Measurements from ENCODE around the gene GRM3. TPM values are rescaled to one million over a fixed set of nuclear protein-coding genes. Genes with fewer than 3 reads are reported as not detected.

GRM3 gene
- total RNA-seq, 4 donors from 2014 or later = not detected

DNA sequence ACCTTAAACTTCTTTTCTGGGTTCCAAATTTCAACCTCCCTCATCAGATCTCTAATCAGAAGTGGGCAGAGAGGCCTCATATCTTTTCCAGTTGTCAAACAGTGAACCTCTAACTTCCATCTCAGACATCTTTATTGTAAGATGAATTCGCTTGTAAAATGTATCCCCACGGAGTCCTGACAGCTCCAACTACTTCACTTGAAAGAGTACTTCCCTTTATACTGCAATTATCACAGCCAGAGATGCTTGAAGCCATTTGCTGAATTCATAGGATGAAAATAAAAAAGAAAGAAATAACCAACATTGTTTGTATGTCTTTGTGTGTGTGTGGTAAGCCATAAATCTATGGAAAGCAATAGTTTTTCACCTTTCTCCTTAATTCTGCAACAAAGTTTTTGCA lies 175.2 kb downstream of the GRM3 start:
- no peak for TF ChIP-seq POLR2AphosphoS5 (IDR thresholded peaks at IDR 0.05)
- no peak for TF ChIP-seq CTCF (IDR thresholded peaks at IDR 0.05)
- no peak for TF ChIP-seq EP300 (IDR thresholded peaks at IDR 0.05)
- WGBS = 75% methylated on average over 2 of the region's 2 CpGs
- H3K4me3 ChIP-seq = no peak overlapping the region
- H3K27ac ChIP-seq (replicated peaks in 1 of 4) = no peak overlapping the region
- intact Hi-C loops (cut with DNase I) = no loop called here
- H3K36me3 ChIP-seq = no peaks in the 10 kb centered on the region
- H3K27me3 ChIP-seq = no peaks in the 10 kb centered on the region
- no peak for DNase-seq (ENCODE audit: extremely low spot score)
- no peaks in the 10 kb centered on the region for H3K4me1 ChIP-seq
- H3K9me3 ChIP-seq = no peaks in the 10 kb centered on the region

DNA sequence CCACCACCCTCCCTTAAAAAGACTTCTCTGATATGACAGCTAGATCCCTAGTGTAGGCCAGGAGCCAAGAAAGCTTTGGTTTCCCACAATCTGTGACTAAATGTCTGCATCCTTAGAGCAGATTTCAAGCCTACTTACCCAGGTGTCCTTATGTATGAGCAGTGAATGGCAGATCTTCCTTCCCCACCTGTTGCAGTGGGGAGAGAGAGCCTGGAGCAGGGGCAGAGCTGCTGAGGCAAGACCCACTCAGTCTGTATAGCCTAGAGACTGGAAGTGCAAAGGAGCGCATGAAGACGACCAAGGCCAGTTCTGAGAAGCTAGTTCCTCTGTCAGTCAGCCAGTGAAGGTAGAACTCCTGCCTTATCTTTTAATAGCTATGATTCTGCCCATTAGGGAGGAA lies 180.1 kb downstream of the GRM3 start:
- WGBS = 68% methylated on average over 2 of the region's 2 CpGs
- H3K4me1 ChIP-seq = no peaks in the 10 kb centered on the region
- H3K9me3 ChIP-seq = no peaks in the 10 kb centered on the region
- no peak overlapping the region for H3K27ac ChIP-seq (replicated peaks in 1 of 4)
- no peak overlapping the region for H3K4me3 ChIP-seq
- intact Hi-C loops (cut with DNase I) = no loop called here
- no peaks in the 10 kb centered on the region for H3K36me3 ChIP-seq
- TF ChIP-seq CTCF (IDR thresholded peaks at IDR 0.05) (no peak), POLR2A (IDR thresholded peaks at IDR 0.05; ENCODE audit: low read depth) (no peak), POLR2AphosphoS5 (IDR thresholded peaks at IDR 0.05) (no peak), EP300 (IDR thresholded peaks at IDR 0.05) (no peak)
- no peak for DNase-seq (ENCODE audit: extremely low spot score)
- no peaks in the 10 kb centered on the region for H3K27me3 ChIP-seq

DNA sequence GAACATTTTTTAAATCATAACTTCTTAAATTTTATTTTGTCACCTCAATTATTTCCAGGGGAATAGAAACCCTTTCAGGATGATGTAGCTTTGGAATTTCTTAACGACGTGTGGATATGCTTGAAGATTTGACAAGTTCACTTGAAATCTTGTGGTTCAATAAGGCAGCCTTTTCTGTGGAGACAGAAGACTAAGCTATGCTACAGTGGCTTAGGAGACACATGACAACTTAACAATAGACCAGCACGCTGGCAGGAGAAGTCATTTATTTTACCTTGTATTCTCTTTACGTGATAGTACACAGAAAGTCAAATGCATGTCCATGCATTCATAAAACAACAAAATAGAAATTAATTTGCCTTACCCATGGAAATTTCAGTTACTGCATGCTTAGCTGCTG lies 181.6 kb downstream of the GRM3 start:
- Histone ChIP-seq H3K4me1 (no peaks in the 10 kb centered on the region), H3K27me3 (no peaks in the 10 kb centered on the region), H3K27ac (replicated peaks in 1 of 4) (no peak overlapping the region), H3K36me3 (no peaks in the 10 kb centered on the region), H3K4me3 (no peak overlapping the region), H3K9me3 (no peaks in the 10 kb centered on the region)
- TF ChIP-seq EP300 (IDR thresholded peaks at IDR 0.05) (no peak), POLR2AphosphoS5 (IDR thresholded peaks at IDR 0.05) (no peak), CTCF (IDR thresholded peaks at IDR 0.05) (no peak), POLR2A (IDR thresholded peaks at IDR 0.05; ENCODE audit: low read depth) (no peak)
- WGBS = 66% methylated on average over 4 of the region's 4 CpGs
- intact Hi-C loops (cut with DNase I) = no loop called here
- no peak for DNase-seq (ENCODE audit: extremely low spot score)

DNA sequence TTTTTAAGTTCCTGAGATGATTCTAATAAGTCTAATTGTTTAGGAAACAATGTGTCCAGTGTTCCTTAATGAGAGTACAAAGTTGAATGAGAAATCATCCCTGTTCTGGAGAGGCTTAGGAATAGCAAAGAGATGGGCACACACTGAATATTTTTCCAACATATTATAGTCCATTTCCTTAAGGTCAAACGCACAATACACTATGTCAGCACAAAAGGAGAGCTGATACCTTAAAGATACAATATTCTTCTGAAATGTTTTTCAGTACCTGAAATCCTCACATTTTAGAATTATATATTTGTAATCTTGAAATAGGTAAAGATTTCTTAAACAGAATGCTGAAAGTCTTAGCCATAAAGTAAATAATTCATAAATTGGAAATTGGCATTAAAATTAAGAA lies 183.2 kb downstream of the GRM3 start:
- Histone ChIP-seq H3K4me3 (no peak overlapping the region), H3K27ac (replicated peaks in 1 of 4) (no peak overlapping the region), H3K27me3 (no peaks in the 10 kb centered on the region), H3K36me3 (no peaks in the 10 kb centered on the region), H3K4me1 (no peaks in the 10 kb centered on the region), H3K9me3 (no peaks in the 10 kb centered on the region)
- TF ChIP-seq CTCF (IDR thresholded peaks at IDR 0.05) (no peak), EP300 (IDR thresholded peaks at IDR 0.05) (no peak), POLR2A (IDR thresholded peaks at IDR 0.05; ENCODE audit: low read depth) (no peak), POLR2AphosphoS5 (IDR thresholded peaks at IDR 0.05) (no peak)
- DNase-seq (ENCODE audit: extremely low spot score) = no peak
- intact Hi-C loops (cut with DNase I) = no loop called here
- 82% methylated on average over 1 of the region's 1 CpG for WGBS

- Histone ChIP-seq H3K27ac (replicated peaks in 1 of 4) (no peak overlapping the region), H3K27me3 (no peaks in the 10 kb centered on the region), H3K36me3 (no peaks in the 10 kb centered on the region), H3K4me3 (no peak overlapping the region), H3K4me1 (no peaks in the 10 kb centered on the region), H3K9me3 (no peaks in the 10 kb centered on the region)
- 97% methylated on average over 3 of the region's 3 CpGs for WGBS
- DNase-seq (ENCODE audit: extremely low spot score) = no peak
- intact Hi-C loops (cut with DNase I) = no loop called here
- TF ChIP-seq CTCF (IDR thresholded peaks at IDR 0.05) (no peak), EP300 (IDR thresholded peaks at IDR 0.05) (no peak), POLR2AphosphoS5 (IDR thresholded peaks at IDR 0.05) (no peak), POLR2A (IDR thresholded peaks at IDR 0.05; ENCODE audit: low read depth) (no peak)
These were observed 189.7 kb downstream of the GRM3 start for GRCh38 chr7:86833360-86833759.

Data from esophagus muscularis mucosa (tissue), 4 donors.